Stimulated activated CD4-positive, alpha-beta T cell treated with anti-CD3 and anti-CD28 coated beads, Interleukin-15, amount 100 ng/mL, for 24 hours (primary cell): ENCODE data around the gene RFX3.

Source experiments
- DNase-seq: peaks from one replicate; pipeline ENCODE4 v3.0.0-alpha.2; 2020

RFX3 gene

GRCh38 chr9:3475300-3476020 is 50.3 kb downstream of the RFX3 start:
- peak; percentile 14 for DNase-seq

GRCh38 chr9:3474821-3475220 is 51.0 kb downstream of the RFX3 start:
- DNase-seq = no peak

- DNase-seq = no peak
These were observed 52.4 kb downstream of the RFX3 start for GRCh38 chr9:3473405-3473804.

GRCh38 chr9:3471883-3472282 is 53.9 kb downstream of the RFX3 start:
- DNase-seq = no peak

- no peak for DNase-seq
These were observed 57.2 kb downstream of the RFX3 start for GRCh38 chr9:3468421-3469205.

GRCh38 chr9:3467593-3468219 is 58.1 kb downstream of the RFX3 start:
- peak; percentile 60 for DNase-seq

GRCh38 chr9:3464033-3464638 is 61.7 kb downstream of the RFX3 start:
- DNase-seq = no peak

- DNase-seq = no peak
These were observed 66.9 kb downstream of the RFX3 start for GRCh38 chr9:3458806-3459475.

GRCh38 chr9:3457175-3457574 is 68.6 kb downstream of the RFX3 start:
- DNase-seq = no peak

- DNase-seq = no peak
These were observed 70.1 kb downstream of the RFX3 start for GRCh38 chr9:3455717-3456116.

GRCh38 chr9:3455094-3455493 is 70.7 kb downstream of the RFX3 start:
- no peak for DNase-seq

GRCh38 chr9:3451956-3452355 is 73.8 kb downstream of the RFX3 start:
- no peak for DNase-seq

GRCh38 chr9:3447788-3448187 is 78.0 kb downstream of the RFX3 start:
- DNase-seq = no peak

GRCh38 chr9:3447143-3447542 is 78.7 kb downstream of the RFX3 start:
- DNase-seq = no peak

GRCh38 chr9:3446313-3446712 is 79.5 kb downstream of the RFX3 start:
- DNase-seq = no peak

GRCh38 chr9:3444016-3444415 is 81.8 kb downstream of the RFX3 start:
- DNase-seq = no peak

GRCh38 chr9:3441197-3441816 is 84.5 kb downstream of the RFX3 start:
- peak; percentile 58 for DNase-seq

- DNase-seq = no peak
These were observed 89.0 kb downstream of the RFX3 start for GRCh38 chr9:3436629-3437420.

- DNase-seq = no peak
These were observed 90.1 kb downstream of the RFX3 start for GRCh38 chr9:3435732-3436131.

GRCh38 chr9:3434594-3434993 is 91.2 kb downstream of the RFX3 start:
- no peak for DNase-seq

GRCh38 chr9:3433754-3434153 is 92.0 kb downstream of the RFX3 start:
- no peak for DNase-seq

- DNase-seq = no peak
These were observed 92.7 kb downstream of the RFX3 start for GRCh38 chr9:3433066-3433465.
